Sigmoid colon (tissue), 4 donors: ENCODE data around the gene P2RY11.

Experiments
- CTCF ChIP-seq, 4 experiments: fragments of 450-650 bp in 3 of 4; fragments of 200-600 bp in 1 of 4; IDR thresholded peaks; one replicate each; pipeline ENCODE4 v1.5.1; 2016 to 2019; ENCODE audit warnings: antibody characterized with exemption in 4 of 4, mild to moderate bottlenecking in 3 of 4, moderate library complexity in 2 of 4
- POLR2AphosphoS5 ChIP-seq, 4 donors: sonication (generic); formaldehyde crosslinking; IDR thresholded peaks; one replicate each; pipeline ENCODE4 v1.6.1; 2017; ENCODE audit warnings: antibody characterized with exemption in 4 of 4

GRCh38 chr19:10115392-10116084, 4.0 kb downstream of the P2RY11 start:
- TF ChIP-seq POLR2AphosphoS5 (IDR thresholded peaks at IDR 0.05) (peak in 1 of 4 donors; percentile 16), CTCF (IDR thresholded peaks at IDR 0.05) (no peak)
